Subcutaneous adipose tissue (tissue), 4 donors: ENCODE data around the gene DYDC2. TPM values are rescaled to one million over a fixed set of nuclear protein-coding genes. Genes with fewer than 3 reads are reported as not detected.

Experiments
- CTCF ChIP-seq: fragments of 450-650 bp; IDR thresholded peaks from one replicate; pipeline ENCODE4 v1.5.1; 2016; ENCODE audit warnings: low read depth, mild to moderate bottlenecking, control low read depth, antibody characterized with exemption, moderate library complexity
- total RNA-seq, 4 donors: library from RNA; depleted of rRNA; stranded (reverse); fragments of >200 nt; gene quantifications; one replicate each; pipeline ENCODE4 v1.1.0, GENCODE V29; 2016

The DYDC2 gene
- total RNA-seq, 4 donors from 2014 or later, result not detected

GRCh38 chr10:80321183-80321582, 35.4 kb upstream of the DYDC2 start:
- TF ChIP-seq CTCF, result no peak

DNA sequence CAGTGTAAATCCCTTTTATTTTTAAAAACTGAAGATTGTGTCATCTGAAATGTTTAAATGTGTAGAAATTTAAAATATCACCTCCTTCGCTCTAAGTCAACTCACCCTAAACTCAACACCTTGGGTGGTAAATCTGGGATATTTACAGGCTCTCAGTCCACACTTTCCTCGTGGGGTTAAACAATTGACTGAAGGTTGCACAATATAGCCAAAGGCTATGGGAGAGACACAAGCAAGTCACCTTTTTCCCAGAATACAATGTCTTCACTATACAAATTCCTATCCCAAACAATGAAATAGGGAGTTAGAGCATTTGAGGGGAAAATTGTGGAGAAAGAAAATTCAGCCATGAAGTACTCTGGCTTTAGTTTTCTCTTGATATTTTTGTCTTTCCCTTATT, 34.4 kb upstream of the DYDC2 start:
- no peak for TF ChIP-seq CTCF

GRCh38 chr10:80322711-80323110, 33.9 kb upstream of the DYDC2 start:
- TF ChIP-seq CTCF, result no peak

- TF ChIP-seq CTCF, result no peak
Observed at GRCh38 chr10:80323311-80323710, 33.3 kb upstream of the DYDC2 start.

DNA sequence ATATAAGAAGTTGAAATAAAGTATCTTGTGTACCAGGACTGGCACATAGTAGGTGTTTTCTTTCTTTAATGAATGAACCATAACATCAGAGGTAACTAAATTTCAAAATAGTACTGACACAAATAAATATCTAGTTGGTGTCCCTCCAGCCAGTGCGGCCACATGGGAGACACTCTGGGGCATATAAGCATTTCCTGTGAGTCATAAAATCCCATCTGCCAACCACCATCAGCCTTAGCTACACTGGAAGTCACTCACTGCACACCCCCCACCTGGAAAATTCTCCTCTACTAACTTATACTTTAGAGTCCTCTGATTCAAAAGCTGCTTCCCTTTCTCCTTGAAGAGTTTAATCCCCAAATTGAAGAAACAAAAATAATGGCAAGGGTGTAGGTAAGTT, 32.5 kb upstream of the DYDC2 start:
- TF ChIP-seq CTCF, result no peak

DNA sequence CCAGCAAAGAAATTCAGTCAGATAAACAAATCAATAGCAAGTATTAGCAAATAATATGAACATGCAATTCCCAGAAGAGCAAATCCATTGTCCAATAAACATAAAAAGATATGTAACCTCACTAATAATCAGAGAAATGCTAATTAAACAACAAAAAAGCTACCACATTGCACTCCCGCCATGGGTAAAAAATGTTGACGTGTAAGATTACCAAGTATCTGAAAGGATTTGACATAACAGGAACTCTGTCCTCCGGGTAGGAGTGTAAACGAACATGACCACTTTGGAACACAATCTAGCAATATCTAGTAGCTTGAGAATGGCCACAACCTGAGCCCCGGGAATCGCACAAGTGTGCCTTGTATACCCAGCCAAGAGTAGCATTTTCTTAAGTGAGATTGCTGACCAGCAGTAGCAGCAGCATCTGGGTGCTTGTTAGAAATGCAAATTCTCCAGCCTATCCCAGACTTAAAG, 31.7 kb upstream of the DYDC2 start:
- no peak for TF ChIP-seq CTCF

DNA sequence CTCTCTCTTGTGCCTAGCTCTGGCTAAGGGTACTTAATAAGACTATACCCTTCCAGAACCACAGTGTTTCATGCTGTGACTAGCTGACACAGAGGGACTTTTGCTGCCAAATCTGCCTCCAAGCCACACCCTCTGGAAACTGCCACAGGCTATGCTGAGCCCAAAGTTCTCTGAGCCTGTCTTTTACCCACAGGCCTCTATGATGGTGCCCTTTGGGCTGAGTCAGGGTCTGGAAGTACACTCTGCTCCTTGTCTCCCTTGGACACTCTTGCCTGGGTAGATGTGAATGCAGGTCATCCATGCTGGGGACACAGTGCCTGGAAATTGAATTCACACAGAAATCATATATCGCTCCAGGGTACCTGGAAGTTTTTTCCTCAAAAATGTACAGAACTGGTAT, 22.6 kb upstream of the DYDC2 start:
- TF ChIP-seq CTCF, result no peak
